GM21447 (cell line): ENCODE results near the gene GSG1L.
"Not testable (repeated sequence)": the region's sequence is repeated elsewhere in the genome, so short reads cannot be mapped to it uniquely, and the experiment has no call there.

Experiments
- ATAC-seq: cut with Tn5 transposase; IDR thresholded peaks from one replicate; pipeline ENCODE4 v1.9.1; 2021; ENCODE audit not compliant: unreplicated experiment

GSG1L gene

DNA sequence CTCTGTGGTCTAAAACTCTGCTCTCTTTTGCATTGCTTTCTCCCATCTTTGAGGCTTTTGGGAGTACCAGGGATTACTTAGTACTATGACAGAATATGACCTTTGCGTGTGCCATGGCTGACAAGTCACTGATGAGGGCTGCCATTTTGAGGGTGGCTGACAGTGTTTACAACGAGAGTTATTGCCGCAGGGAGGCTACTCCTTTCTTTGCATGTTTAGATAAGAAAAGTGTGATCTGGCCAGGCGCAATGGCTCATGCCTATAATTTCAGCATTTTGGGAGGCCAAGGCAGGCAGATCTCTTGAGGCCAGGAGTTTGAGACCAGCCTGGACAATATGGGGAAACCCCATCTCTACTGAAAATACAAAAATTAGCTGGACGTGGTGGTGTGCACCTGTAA is 77.5 kb downstream of the GSG1L start:
- no peak for ATAC-seq

DNA sequence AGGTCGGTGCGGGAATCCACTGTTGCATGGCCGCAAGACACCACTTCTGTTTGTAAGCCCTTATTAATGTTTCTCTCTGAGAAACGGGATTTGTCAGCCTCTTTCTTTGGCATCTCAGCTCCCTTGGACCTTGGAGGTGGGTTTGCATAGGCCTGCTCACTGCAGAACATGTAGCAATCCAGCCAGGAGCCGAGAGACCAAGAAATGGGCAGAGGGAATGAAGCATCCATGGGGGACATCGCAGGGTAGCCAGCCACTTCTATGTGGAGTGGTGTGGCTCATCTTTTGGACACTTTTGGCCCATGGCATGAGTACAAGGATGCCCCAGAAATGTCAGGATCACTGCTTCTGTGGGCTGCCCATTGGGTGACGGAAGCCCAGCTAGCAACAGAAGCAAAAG is 79.4 kb downstream of the GSG1L start:
- no peak for ATAC-seq

DNA sequence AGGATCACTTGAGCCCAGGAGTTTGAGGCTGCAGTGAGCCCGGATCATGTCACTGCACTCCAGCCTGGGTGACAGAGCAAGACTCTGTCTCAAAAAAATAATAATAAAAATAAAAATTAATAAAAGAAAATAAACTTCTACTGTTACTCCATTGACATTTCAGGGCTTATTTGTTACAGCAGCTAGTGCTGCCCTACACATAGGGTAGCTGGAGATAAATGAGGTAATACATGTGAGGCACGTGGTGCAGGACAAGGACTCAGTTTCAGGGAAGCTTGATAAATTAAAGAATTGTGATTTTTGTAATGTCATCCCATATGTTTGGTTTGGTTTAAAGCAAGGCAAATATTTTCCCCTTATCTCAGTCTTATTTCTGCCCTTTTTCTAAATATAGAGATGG is 80.3 kb downstream of the GSG1L start:
- ATAC-seq = no peak

DNA sequence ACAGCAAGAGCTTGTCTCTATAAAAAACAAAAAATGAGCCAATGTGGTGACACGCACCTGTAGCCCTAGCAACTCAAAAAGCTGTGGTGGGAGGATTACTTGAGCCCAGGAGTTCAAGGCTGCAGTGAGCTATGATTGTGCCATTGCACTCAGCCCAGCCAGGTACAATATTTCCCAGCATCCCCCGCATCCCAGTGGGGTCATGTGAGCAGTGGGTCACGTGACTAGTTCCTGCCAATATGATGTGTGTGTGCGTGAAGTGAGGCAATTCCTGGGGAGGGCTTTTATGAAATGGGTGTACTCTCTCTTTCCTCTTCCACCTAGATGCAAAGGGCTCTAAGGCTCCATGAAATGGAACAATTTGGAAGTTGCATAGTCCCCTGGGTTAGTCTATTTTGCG is 81.3 kb downstream of the GSG1L start:
- ATAC-seq = no peak

DNA sequence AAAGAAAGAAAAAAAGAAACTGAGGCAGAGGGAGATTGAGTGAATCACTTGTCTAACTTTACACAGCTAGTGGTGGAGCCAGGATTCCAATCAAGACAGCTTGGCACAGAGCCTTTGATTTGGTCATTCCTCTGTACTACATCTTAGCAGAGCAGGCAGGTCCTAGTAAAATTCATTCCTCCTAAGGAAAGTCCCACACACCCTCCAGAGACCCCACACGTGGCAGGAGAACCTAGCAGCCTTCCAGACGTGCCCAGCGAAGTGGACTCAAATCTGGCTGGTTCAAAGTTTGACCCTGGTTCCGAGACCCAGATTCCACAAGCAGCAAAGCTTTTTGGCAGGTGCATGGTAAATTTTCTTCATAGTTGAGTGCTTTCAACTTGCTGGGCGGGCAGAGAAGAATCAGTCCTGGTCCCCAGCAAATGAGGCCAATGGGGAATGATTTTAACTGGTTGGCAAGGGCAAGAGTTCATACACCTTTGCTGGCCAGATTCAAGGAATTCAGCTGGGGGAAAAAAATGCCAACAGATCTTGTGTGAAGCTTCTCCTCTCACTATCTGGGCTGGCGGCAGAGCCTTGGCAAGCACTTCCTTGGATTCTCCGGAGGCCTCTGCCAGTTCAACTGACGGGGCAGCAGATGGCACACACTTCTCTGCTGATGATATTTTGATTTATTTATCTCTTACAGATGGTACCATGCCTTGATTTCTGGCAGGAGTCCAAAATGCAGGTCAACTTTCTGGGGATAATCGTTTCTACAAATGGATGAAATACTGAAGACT is 82.4 kb downstream of the GSG1L start:
- no peak for ATAC-seq

DNA sequence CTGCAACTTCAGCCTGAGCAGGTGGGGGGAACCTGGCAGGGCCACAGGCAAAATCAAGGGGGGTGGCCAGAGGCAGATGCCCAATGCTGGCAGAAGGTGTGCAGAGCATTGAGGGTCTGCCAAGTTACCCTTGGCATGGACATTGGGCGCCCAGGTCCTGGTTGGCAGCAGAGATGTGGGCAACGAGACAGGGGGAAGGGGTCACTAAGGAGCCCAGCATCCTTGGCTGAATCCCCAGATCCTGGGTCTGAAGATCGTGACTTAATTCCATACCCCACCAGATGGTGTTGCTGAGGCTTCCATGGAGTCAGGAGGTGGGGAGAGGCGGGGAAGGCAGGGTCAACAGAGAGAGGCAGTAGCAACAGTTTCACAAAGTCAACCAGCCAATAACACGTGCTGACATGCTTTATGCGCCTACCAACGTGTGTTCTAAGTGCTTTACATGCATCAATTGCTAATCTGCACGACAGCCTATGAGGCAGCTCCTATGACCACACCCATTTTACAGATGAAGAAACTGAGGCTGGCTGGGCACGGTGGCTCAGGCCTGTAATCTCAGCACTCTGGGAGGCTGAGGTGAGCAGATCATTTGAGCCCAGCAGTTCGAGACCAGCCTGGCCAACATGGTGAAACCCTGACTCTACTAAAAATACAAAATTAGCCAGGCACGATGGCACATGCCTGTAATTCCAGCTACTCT is 83.3 kb downstream of the GSG1L start:
- ATAC-seq = no peak

DNA sequence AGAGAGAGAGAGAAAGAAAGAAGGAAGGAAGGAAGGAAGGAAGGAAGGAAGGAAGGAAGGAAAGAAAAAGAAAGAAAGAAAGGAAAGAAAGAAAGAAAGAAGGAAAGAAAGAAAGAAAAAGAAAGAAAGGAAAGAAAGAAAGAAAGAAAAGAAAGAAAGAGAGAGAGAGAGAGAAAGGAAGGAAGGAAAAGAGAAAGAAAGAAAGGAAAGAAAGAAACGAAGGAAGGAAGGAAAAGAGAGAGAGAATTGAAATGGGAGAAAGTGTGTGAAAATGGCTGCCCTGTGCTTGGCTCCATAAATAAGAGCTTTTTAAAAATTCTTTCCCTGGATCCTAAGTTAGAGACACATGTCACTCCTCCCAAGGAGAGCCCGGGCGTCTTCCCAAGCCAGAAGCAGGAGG is 83.8 kb downstream of the GSG1L start:
- not testable (repeated sequence) for ATAC-seq

DNA sequence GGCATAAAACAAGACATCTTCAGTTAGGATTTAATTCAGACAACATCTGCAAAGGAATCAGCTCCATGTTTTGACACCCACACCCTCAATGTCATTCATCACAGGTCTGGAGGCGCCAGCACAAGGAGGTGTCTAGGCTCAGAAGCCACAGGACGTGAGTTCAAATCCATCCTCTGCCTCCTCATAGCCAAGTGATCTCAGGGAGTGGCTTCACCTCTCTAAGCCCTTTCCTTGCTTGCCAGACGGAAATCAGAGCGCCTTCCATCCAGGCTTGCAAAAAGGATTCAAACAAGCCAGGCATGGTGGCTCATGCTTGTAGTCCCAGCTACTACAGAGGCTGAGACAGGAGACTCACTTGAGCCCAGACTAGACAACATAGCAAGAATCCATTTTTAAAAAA is 84.6 kb downstream of the GSG1L start:
- no peak for ATAC-seq

DNA sequence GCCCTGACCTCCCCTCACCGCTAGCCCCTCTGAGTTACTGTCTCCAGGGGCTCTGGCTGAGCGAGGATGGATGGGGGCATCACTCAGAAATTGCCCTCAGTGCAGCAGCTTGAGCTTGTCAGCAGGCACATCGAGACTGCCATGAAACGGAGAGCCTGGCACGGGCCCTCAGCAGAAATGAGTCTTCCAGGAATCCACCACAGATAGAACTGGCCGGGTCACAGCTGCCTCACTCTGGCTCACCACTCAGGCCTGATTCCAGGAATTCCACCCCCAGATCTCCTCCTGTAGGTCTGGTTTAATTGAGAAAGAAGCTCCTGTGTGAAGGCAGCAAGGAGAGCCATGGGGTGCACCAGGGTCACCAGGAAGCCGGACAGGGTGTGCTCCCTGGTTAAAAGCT is 85.5 kb downstream of the GSG1L start:
- ATAC-seq = no peak

DNA sequence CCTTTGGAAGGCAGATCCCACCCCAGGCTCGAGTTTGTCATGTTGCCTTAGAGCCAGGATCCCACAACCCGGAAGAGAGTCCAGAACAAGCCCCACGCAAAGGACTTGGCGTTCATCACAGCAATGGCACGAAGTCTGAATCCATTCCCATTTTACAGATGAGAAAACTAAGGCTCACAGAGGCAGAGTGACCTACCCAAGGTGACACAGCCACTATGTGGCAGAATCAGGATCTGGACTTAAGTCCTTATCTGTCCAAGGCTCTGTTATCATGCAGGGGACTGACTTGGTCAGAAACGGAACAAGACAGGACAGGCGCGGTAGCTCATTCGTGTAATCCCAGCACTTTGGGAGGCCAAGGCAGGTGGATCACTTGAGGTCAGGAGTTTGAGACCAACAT is 86.5 kb downstream of the GSG1L start:
- ATAC-seq = no peak

DNA sequence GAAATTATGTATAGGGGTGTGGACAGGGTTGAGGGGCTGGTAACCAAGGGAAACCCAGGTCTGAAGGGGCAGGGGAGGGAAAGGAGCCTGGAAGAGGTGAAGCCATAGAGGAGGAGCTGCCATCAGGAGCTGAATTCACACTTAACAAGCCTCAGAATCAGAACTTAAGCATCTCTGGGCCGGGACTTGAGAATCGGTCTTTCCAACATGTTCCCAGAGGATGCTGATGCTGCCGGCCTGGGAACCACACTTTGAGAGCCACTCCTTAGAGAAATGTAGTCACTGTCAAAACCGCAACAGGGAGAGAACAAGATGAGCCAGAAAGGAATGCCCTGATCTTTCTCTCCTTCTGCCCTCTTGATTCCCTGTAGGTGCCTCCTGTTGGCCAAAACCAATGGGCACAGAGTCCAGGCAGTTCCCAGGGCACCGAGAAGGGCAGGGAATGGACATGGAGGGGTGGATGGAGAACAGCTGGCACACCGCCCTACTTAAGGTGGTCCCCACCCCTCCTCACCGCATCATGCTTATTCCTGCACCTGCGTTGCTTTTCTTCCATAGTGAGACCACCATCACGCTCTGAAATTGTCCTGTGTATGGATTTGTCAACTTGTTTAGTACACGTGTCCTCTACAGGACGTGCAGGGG is 88.5 kb downstream of the GSG1L start:
- ATAC-seq = no peak

DNA sequence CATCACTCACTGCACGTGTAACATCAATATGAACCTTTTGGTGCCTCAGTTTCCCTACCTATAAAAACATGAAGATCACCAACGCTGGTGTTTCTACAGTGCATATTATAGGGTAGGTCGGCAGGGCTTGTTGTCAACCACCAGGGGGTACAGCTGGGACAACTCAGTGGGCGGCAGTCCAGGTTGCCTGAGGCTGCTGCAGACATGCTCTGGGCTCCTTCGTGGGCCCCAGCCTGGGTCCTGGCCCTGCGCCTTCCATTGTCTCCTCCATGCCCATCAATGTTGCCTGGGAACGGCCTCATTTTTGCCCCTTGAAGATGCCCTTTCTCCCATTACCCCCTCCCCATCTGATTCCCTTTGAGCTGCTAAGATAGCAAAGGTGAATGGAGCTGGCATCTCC is 89.8 kb downstream of the GSG1L start:
- ATAC-seq = no peak

DNA sequence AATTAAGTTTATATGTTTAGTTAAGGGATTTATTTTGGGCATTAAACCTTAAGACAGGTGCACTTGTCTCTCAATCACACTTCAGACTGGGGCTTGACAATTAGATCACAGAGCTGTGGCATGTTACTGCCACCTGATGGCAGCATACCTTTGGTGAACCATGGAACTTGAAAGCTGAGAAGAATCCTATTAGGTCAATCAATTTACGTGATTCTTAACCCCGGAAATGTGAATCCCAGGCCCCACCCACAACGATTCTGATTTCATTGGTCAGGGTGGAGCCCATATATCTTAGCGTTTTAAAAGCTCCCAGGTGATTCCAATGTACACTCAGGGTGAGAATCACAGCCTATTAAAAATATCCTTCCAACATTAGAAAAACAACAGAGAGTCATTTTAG is 91.0 kb downstream of the GSG1L start:
- no peak for ATAC-seq

DNA sequence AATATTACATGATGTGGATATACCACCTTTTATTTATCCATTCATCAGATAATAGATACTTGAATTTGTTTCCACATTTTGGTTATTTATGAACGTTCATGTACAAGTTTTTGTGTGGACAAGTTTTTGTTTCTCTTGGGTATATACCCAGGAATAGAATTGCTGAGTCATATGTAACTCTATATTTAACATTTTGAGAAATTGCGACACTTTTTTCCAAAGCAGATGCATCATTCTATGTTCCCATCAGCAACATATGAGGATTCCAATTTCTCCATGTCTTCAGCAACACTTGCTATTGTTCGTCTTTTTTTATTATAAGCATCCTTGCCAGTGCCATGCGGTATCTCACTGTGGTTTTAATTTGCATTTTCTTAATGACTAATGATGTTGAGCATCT is 93.9 kb downstream of the GSG1L start:
- ATAC-seq = no peak

DNA sequence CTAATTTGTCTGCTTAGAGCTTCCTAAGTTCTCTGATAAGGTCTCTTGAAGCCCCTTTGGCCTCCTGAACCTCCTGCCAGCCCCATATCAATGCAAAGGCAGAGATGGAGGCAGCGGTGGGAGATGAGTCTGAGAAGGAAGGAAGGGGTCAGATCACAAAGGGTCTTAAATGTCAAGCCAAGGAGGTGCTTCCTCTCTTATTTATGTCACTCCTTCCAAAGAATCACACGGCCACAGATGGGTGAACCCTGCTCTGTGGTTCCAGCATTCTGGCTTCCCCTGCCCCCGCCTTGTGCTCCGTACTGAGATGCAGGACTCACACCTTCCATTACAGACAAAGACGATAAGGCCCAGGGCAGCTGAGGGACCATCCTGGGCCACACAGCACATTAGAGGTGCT is 96.3 kb downstream of the GSG1L start:
- ATAC-seq = no peak

DNA sequence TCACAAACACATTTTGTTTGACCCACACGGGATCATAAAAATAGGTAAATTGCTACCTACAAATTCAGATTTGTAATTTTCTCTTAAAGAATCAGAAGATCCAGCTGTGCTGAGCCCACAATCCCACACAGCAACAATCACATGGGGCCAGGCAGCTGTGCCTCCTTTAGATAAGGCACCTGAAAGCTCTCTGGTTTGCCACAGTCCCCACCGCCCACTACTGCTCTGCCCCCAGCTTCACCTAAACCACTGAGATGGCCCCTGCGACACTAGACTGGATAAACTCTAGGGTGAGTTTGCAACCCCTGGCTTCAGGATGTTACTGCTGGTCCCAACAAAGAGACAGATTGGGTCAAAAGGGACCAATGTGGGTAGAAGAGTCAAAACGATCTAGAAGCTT is 96.8 kb downstream of the GSG1L start:
- no peak for ATAC-seq

DNA sequence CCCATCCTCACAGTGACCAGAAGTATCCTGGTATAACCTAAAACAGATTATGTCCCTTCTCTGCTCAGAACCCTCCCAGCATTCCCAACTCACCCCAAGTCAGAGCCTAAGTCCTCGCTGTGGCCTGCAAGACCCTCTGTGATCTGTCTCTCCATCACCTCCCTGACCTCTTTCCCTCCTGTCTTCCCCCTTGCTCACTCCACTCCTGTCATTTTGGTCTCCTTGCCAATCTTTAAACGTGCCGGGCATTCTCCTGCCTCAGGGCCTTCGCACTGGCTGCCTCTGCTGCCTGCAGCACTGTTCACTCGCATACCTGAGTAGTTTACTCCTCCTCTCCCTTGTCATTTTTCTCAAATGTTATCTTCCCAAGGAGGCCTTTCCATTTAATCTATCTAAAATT is 97.7 kb downstream of the GSG1L start:
- ATAC-seq = no peak

DNA sequence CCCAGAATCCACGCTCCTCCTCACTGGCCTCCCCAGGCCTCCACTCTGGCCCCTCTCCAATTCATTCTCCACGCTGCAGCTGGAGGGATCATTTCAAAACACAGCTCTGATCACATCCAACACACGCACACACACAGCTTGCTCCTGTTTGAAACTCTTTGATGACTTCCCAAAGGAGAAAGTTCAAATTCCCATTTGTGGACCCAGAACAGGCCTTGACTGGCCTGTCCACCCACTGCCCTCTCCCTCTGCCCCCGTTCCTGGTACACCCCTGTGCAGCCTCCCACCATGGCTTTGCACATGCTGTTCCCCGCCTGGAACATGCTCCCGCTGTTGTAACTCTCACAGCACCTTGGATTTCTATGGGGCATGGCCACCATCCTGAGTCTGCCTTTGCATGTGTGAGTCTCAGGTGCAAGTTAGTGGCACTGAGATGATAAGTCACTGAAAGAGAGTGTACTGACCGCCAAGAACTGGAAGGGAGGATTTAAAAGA is 100.0 kb downstream of the GSG1L start:
- ATAC-seq = no peak

DNA sequence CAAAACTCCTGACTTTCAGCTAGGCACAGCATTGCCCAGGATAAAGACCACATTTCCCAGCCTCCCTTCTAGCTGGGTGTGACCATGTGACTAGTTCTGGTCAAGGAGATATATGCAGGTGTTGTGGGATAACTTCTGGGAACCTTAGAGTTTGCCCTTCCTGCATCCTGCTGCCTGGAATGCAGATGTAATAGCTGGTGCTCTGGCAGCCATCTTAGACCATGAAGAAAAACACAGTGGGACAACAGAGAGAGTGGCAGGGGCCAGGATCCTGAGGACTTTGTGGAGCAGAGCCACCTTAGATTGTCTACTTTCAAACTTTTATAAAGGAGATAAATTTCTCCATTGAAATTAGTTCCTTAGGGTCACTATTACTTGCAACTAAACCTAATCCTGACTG is 101.3 kb downstream of the GSG1L start:
- ATAC-seq = no peak

DNA sequence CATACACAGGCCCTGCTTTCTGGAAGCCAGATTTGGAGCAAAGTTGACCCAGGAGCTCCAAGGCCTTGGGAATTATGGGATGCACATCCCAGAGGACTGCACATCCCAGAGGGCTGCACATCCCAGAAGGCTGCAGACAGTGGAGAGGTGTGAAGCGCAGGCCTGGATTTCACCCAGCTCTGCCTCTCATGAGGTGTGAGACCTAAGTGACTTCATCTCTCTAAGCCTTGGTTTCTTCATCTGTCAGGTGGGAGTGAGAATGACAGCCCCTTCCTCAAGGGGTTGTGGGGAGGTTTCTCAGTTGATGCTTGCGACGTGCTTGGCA is 102.3 kb downstream of the GSG1L start:
- ATAC-seq = no peak

DNA sequence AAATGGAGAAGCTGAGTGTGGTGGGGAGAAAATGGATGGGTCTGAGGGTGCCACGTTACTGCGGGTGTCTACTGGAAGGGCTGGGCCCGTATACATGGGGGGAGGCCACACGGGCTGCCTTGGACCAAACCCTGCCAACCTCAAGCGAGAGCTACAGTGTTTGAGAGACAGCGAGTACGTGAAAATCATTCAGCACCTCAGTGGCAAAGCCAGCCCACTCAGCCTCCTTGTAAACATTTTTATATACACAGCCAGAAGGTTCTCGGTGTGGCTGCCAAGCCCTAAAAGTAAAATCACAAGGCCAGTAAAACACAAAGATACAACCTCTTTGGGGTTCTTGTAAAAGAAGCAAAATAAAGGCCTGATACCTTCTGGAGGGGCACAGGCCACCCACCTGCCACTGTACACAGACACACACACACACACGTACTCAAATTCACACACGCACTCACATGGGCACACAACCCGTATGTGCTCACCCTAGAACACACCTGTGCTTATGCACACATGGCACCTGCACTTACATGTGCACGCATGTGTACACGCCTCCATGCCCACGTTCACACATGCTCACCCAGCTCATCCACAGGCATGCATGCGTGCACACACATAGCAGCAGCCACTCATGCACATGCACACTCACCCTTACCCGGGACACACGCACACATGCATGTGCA is 102.8 kb downstream of the GSG1L start:
- ATAC-seq = no peak

DNA sequence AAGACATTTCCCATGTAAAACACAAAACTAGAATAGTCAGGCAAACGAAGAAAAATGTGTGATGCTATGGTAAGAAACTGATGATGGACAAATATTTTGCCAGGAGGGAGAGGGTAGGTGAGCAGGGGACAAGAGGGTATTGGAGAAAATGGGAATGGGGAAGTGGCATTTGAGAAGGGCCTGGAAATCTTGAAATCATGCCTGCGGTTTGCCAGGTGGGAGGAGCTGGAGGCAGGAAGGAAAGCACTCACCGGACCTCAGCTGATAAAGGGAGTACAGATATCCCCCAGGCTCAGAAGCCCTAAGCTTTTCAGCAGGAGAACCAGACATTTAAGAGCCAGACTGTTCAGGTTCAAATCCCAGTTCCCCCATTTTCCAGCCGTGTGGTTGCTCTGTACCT is 103.6 kb downstream of the GSG1L start:
- ATAC-seq = no peak
